Right ventricle myocardium superior (tissue), 1 donor: ENCODE results near the gene CFAP47. TPM values are rescaled to one million over a fixed set of nuclear protein-coding genes. Genes with fewer than 3 reads are reported as not detected.
"Not testable (repeated sequence)": the region's sequence is repeated elsewhere in the genome, so short reads cannot be mapped to it uniquely, and the experiment has no call there.

Experiments
- ATAC-seq: fragments of 200-7000 bp; cut with Tn5 transposase; one replicate; pipeline ENCODE4 v1.9.1; 2020; ENCODE audit warnings: mild to moderate bottlenecking; ENCODE audit not compliant: poor library complexity
- DNase-seq: peaks from one replicate; pipeline ENCODE4 v3.0.0-alpha.2; 2020
- intact Hi-C: fragments of 100-400 bp; cut with DNase I; formaldehyde crosslinking; loops from one replicate; pipeline ENCODE4 v1.11.2; 2022
- long read RNA-seq: library from polyadenylated mRNA; unstranded; transcript quantifications from one replicate; pipeline ENCODE4 v2.0.0, GENCODE V29; 2021
- total RNA-seq: library from RNA; stranded (reverse); fragmentation: NEBNext Ultra II Directional; extraction: Animal tissue kit (Norgen Biotek cat#: 25700); gene quantifications from one replicate; pipeline ENCODE4 v1.2.1, GENCODE V29; 2021
- donor health status: DM: no; HTN: yes; CAD: no; lungs with severe emphysema.

The CFAP47 gene, protein sequence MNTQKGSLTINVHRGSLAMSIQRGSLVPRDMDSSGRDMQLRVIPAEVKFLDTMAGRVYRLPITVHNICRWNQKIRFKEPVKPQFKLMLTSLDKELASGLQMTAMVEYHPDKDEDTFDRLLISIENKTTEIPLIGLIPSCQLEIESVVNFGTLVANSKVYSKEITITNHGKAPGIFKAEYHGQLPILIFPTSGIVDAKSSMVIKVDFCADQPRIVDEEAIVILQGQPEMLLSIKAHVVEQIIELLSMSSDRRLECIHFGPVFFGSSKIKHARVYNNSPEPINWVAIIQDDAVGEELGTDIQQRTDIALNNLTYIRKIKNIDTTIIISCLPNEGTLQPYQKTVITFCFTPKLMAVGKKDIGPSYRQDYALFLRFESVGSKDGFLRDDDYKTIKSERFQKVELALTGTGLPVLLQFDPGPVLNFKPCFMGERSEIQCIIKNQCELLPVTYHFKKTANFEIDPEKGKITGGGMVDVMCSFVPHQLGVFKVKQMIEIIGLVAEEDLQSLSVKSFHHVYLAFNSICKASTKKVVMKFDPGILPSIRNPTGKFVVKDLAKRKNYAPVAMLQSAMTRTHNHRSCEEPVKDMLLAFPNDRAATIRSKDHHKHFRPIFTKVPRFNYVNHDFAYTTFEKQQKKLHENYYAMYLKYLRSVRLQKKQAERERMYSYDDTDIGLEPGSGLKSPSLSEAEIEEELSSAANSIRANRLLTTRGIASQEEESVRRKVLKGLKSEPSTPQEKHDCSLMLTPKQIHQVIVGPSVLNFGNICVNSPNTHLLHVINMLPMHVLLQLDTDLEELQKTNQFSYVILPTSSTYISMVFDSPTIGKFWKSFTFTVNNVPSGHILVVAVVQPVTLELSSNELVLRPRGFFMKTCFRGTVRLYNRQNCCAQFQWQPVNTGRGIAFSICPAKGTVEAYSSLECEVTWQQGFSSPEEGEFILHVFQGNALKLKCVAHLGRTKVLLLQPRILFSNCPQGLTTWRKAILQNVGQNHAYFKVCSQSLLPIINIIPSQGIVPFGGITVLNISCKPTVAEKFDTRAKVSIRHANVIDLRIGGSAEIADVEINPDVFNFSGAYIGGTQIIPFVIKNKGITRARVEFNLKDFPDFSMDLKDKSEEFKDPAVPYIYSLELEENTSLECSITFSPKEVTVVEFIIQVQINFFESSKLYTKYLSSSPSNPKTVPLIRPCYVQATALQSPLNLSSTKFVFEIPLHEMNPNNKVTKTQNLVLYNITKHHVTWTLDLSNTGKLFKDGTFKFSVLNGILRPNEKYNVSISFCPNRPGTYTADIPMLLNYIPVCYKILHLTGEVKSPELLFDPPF (N-terminal part only)
- not detected for total RNA-seq
- long read RNA-seq = 0 reads

DNA sequence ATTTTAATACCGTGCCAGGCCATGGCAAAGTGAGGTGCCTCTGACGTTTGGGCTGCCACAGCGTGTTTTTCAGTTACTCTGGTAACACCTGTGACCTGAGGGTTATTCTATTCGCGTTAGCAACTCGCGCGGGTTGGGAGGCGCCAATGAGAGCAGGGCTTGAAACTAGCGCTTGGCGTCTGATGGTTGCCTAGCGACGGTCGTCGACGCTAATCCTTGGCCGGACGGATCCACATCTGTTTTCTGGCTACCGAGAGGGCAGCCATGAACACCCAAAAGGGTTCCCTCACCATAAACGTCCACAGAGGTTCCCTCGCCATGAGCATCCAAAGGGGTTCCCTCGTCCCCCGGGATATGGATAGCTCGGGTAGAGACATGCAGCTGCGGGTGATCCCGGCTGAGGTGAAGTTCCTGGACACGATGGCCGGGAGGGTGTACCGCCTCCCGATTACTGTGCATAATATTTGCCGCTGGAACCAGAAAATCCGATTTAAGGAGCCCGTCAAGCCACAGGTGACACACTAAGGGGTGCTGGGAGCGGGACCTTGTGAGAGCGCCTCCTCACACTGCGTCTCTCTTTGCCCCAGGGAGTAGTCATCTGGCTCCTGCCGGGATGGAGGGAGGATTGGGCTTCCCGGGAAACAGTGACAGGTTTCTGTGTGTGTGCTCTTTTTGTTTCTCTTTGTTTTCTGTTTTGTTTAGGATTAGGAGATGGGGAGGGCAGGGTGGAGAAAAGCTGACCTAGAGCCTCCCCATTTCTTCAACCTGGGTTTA is at the start of gene CFAP47:
Gene CFAP47 (plus strand): TSS at position 199 of the 774 bp plus-strand sequence. CDS start 66 bp downstream, at position 265.
- peak; percentile 39 for DNase-seq
- intact Hi-C loops = no loop called here
- no peak for ATAC-seq

- intact Hi-C loops = no loop called here
- ATAC-seq (no peak), DNase-seq (no peak)
Measured at GRCh38 chrX:35880601-35881000, 38.9 kb upstream of the CFAP47 start.

DNA sequence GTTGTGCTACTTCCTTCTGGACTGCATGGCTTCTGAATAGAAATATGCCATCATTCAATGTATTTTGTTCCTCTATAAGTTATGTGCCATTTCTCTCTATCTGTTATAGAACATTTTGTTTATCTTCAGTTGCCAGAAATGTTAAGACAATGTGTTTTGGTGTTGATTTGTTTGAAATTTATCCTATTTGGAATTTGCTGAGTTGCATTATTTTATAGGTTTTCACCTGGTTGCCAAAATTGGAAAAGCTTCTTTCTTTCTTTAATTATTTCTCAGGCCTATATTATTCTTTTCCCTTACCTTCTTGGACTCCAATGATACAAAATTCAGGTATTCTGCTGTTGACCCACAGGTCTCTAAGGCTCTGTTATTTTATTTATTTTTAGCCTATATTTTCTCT is 33.4 kb upstream of the CFAP47 start:
- ATAC-seq (no peak), DNase-seq (no peak)
- intact Hi-C loops = no loop called here

DNA sequence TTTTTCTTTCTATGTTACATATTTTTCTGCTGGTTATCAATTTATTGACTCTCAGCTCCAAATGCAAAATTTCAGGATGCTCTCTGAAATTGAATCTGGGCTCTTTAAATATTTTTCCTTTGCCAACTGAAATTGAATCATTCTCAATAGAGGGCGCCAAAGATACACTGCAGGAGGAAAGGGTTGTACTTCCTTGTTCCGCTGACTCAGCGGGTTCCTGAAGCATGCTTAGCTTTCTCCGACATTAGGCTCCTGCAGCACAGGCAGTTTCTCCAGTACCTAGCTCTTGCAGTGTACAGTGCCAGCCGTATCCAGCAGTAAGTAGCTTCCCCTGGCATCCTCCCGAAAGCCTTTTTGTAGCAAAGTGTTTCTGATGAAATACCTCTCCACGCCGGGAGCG is 28.8 kb upstream of the CFAP47 start:
- intact Hi-C loops = no loop called here
- no peak for DNase-seq

DNA sequence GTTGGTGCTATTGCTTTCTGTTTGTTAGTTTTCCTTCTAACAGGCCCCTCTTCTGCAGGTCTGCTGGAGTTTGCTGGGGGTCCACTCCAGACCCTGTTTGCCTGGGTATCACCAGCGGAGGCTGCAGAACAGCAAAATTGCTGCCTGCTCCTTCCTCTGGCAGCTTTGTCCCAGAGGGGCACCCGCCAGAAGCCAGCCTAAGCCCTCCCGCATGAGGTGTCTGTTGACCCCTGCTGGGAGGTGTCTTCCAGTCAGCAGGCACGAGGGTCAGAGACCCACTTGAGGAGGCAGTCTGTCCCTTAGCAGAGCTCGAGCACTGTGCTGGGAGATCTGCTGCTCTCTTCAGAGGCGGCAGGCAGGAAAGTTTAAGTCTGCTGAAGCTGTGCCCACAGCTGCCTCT is 67.3 kb downstream of the CFAP47 start:
- ATAC-seq, DNase-seq, intact Hi-C loops: not testable (repeated sequence)

More for the DNA sequence above, 28.8 kb upstream of the CFAP47 start:
- ATAC-seq = no peak

GRCh38 chrX:36007207-36007606 is 87.7 kb downstream of the CFAP47 start:
- no peak for DNase-seq
- intact Hi-C loops = no loop called here
- ATAC-seq = no peak

- DNase-seq (no peak), ATAC-seq (no peak)
- intact Hi-C loops = no loop called here
Measured at GRCh38 chrX:36019125-36019524, 99.6 kb downstream of the CFAP47 start.

DNA sequence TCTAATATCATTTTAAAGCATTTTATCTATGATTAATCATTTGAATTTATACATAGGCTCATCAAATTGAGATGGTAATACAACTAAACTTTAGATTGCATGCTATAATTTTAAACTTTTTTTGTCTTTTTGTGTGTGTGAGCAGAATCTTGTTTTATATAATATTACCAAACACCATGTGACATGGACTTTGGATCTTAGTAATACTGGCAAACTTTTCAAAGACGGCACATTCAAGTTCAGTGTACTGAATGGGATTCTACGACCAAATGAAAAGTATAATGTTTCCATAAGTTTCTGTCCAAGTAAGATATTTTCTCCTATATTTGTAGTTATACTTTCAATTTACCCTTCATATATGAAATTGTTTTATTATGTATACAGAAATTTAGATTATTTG is 116.0 kb downstream of the CFAP47 start:
- intact Hi-C loops = no loop called here
- no peak for DNase-seq
- ATAC-seq = no peak

DNA sequence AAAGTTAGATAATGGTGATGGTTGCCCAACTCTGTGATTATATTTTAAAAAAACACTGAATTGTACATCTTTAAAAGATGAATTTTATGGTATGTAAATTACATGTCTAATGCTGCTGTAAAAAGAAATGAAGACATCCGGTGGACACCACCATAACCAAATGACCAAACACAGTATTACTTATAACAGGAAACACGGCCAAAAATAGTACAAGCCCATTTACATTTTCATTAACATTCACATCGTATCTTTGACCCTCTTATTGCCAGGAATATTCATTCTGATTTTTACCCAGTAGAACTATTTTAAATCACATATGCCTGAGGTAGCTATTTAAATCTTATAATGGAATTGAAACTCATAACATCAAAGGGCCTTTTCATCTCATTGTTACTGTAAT is 143.2 kb downstream of the CFAP47 start:
- no peak for DNase-seq
- no peak for ATAC-seq
- intact Hi-C loops = no loop called here

DNA sequence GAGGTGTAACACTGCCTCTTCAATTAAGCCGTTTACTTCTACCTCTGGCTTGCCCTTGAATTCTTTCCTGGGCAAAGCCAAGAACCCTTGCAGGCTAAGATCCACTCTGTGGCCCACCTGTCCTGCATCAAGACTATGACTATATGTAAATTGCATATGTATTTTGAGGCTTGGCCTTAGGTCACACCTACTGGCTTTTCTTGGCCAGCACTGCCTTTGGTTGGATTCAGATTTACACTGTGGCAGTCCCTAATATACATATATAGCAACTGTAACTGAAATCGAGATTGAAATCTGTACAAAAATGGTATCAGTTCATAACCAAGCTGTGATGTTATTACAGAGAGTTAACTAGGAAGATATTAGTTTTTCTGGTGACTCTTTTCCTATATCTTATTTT is 151.5 kb downstream of the CFAP47 start:
- intact Hi-C loops = no loop called here
- no peak for ATAC-seq
- DNase-seq = no peak

DNA sequence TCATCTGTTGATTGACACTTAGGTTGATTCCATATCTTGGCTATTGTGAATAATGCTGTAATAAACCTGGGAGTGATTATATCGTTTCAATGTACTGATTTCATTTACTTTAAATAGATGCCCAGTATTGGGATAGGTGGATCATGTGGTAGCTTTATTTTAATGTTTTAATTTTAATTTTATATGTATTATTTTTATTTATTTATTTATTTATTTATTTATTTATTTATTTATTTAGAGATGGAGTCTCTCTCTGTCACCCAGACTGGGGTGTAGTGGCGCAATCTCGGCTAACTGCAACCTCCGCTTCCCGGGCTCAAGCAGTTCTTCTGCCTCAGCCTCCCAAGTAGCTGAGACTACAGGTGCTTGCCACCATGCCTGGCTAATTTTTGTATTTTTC is 155.5 kb downstream of the CFAP47 start:
- ATAC-seq, DNase-seq, intact Hi-C loops: not testable (repeated sequence)

GRCh38 chrX:36083256-36083655 is 163.7 kb downstream of the CFAP47 start:
- no peak for ATAC-seq
- no peak for DNase-seq
- intact Hi-C loops = no loop called here

GRCh38 chrX:36087366-36087765 is 167.8 kb downstream of the CFAP47 start:
- DNase-seq (no peak), ATAC-seq (no peak)
- intact Hi-C loops = no loop called here

- ATAC-seq, intact Hi-C loops: not testable (repeated sequence)
Measured at GRCh38 chrX:36088939-36089338, 169.4 kb downstream of the CFAP47 start.

GRCh38 chrX:36102425-36102824 is 182.9 kb downstream of the CFAP47 start:
- no peak for ATAC-seq
- no peak for DNase-seq
- intact Hi-C loops = no loop called here

More at GRCh38 chrX:36088939-36089338, 169.4 kb downstream of the CFAP47 start:
- DNase-seq = not testable (repeated sequence)

GRCh38 chrX:36116222-36116621 is 196.7 kb downstream of the CFAP47 start:
- intact Hi-C loops = no loop called here
- ATAC-seq (no peak), DNase-seq (no peak)

- ATAC-seq (no peak), DNase-seq (no peak)
- intact Hi-C loops = no loop called here
Measured at GRCh38 chrX:36159254-36159653, 239.7 kb downstream of the CFAP47 start.

- ATAC-seq (no peak), DNase-seq (no peak)
- intact Hi-C loops = no loop called here
Measured at GRCh38 chrX:36160081-36160480, 240.5 kb downstream of the CFAP47 start.
